Fibroblast of the aortic adventitia (primary cell): ENCODE data around the gene ELN. TPM values are rescaled to one million over a fixed set of nuclear protein-coding genes. Genes with fewer than 3 reads are reported as not detected.

Experiments
- DNase-seq: peaks from one replicate; pipeline ENCODE4 v3.0.0-alpha.2; 2010; ENCODE audit warnings: low read depth
- H3K4me3 ChIP-seq: 2 replicates; pipeline ENCODE4 v1.5.1; 2011; ENCODE audit warnings: low read depth, mild to moderate bottlenecking, control low read depth, low read length, moderate library complexity
- CTCF ChIP-seq: IDR thresholded peaks from 2 replicates; pipeline ENCODE4 v1.5.1; 2011; ENCODE audit warnings: mild to moderate bottlenecking, low read length, control low read depth, inconsistent platforms; ENCODE audit not compliant: insufficient read depth
- total RNA-seq: library from RNA; depleted of rRNA; stranded (reverse); fragments of >200 nt; gene quantifications from 2 replicates; pipeline ENCODE4 v1.2.3, GENCODE V29; 2012; ENCODE audit warnings: low replicate concordance

The ELN gene
- total RNA-seq, 1 donor = 101 TPM

GRCh38 chr7:74047804-74048380, 19.9 kb downstream of the ELN start:
- TF ChIP-seq CTCF = no peak
- no peak overlapping the region for H3K4me3 ChIP-seq
- DNase-seq = no peak

DNA sequence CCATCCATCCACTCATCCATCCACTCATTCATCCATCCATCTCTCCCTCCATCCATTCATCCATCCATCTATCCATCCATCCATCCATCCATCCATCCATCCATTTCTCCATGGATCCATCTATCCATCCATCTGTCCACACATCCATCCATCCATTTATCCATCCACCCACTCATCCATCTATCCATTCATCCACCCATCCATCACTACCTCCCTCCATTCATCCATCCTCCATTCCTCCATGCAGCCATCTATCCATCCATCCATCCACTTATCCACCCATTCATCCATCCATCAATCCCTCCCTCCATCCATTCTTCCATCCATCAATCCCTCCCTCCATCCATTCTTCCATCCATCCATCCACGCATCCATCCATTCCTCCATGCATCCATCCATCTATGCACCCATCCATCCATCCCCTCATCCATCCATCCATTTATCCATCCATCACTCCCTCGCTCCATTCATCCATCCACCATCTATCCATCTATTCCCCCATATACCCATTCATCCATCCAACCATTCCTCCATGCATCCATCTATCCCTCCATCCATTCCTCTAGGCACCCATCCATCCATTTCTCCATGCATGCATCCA, 21.1 kb downstream of the ELN start:
- DNase-seq = no peak
- no peak overlapping the region for H3K4me3 ChIP-seq
- TF ChIP-seq CTCF = no peak

DNA sequence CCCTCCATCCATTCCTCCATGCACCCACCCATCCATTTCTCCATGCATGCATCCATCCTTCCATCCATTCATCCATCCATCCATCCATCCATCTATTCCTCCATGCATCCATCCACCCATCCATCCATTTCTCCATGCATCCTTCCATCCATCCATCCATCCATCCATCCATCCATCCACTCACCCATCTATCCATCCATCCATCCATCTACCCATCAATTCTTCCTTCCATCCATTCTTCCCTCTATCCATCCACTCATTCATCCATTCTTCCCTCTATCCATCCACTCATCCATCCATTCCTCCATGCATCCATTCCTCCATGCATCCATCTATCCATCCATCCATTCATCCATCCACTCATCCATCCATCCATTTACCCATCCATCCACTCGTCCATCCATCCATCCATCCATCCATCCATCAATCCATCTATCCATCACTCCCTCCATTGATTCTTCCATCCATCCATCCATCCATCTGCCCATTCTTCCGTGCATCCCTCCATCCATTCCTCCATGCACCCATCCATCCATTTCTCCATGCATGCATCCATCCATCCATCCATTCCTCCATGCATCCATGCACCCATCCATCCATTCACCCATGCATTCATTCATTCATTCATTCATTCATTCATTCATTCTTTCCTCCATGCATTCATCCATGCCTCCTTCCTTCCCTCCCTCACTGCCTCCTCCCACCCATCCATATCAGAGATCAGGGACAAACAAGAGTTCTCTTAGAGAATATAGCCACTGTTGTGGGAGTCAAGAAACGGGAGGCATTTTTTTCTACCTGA, 22.2 kb downstream of the ELN start:
- no peak for TF ChIP-seq CTCF
- H3K4me3 ChIP-seq = no peak overlapping the region
- no peak for DNase-seq

DNA sequence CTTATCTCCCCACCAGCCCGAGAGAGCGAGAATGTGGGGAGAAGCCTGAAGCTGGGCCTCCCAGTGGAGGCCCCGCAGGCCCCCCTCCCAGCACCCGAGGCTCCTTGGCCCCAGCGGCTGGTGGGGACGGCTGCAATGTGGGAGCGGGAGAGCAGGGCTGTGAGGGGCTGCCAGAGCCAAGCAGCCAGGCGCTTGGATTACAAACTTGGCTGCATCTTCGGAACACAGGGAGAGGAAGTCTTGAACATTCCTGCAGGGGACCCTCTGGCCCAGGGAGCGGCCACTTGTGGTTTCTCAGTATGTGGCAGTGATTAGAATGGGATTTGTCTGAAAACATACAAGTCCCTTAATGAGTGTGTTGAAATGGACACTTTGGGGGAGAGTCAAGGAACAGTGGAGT, 23.2 kb downstream of the ELN start:
- no peak for DNase-seq
- H3K4me3 ChIP-seq = no peak overlapping the region
- no peak for TF ChIP-seq CTCF

DNA sequence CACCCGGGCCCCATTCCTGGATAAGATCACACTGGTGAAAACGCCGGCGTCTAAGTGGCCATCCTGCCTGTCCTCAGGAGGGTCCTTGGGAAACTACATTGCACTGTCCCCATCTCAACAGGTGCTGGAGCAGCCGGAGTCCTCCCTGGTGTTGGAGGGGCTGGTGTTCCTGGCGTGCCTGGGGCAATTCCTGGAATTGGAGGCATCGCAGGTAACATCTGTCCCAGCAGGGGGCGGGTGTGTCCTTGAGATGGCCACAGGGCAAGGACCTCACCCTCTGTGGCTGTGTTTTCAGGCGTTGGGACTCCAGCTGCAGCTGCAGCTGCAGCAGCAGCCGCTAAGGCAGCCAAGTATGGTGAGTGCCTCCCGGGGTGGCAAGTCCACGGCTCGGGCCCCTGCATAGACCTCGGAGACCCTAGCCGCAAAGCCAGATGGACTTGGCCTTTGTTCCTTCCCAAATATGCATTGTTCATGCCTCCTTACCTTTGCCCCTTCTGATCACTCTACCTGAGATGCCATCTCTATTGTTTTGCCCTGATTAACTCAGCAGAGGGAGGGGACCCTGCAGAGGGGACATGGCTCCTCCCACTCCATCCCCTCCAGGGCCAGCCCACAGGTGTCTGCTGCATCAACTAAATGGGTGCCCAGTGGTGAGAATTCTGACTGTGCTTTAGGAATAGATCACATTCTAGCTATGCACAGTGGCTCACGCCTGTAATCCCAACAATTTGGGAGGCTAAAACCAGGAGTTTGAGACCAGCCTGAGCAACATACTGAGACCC, 23.8 kb downstream of the ELN start:
- no peak for DNase-seq
- no peak overlapping the region for H3K4me3 ChIP-seq
- peak; percentile 19 for TF ChIP-seq CTCF

- TF ChIP-seq CTCF = no peak
- no peak overlapping the region for H3K4me3 ChIP-seq
- DNase-seq = no peak
These were observed 24.7 kb downstream of the ELN start for GRCh38 chr7:74052628-74053027.
